HTR-8/SVneo (cell line): ENCODE measurements around the gene SORCS1.

Experiments used
- DNase-seq: peaks from one replicate; pipeline ENCODE4 v3.0.0; 2011; ENCODE audit warnings: low spot score, mixed read lengths; ENCODE audit not compliant: insufficient read length
- FAIRE-seq: peaks from 2 replicates; lab custom pipeline; 2011; peaks lifted over from hg19 to GRCh38; lab: Jason Lieb, UNC

Gene SORCS1

GRCh38 chr10:106636766-106637491 is 527.6 kb downstream of the SORCS1 start:
- FAIRE-seq: no peak
- no peak for DNase-seq

- DNase-seq (no peak), FAIRE-seq (no peak)
These were observed 528.6 kb downstream of the SORCS1 start for GRCh38 chr10:106635947-106636346.

DNA sequence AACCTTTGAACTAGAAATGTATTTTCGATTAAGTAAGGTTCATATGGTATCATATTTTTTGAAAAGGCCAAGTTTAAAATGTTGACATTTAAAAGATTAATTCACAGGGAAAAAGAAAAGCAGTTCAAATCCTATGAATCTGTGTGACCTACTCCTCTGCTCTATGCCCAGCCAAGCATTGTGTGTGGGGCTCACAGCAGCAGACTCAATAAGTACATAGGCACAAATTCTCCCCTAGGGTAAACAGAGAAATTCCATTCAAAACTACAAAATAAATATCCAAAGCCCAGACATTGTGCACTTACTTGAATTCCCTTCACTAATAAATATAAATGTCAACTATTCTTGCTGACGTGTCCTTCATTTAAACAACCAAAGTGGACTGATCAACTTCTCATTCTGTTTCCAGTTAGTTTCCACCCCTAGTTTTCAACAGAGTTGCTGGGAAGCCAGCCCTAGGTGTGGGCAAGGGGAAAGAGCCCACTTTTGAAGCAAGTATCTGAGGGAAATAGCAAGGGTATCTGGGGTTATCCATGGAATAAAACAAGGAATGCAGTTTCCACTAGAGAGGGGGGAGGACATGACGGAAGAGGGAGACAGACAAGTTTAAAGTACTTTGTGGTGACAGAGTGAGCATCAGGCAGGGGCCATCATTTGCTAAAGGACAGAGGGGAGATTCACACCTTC is 533.3 kb downstream of the SORCS1 start:
- FAIRE-seq (no peak), DNase-seq (no peak)

DNA sequence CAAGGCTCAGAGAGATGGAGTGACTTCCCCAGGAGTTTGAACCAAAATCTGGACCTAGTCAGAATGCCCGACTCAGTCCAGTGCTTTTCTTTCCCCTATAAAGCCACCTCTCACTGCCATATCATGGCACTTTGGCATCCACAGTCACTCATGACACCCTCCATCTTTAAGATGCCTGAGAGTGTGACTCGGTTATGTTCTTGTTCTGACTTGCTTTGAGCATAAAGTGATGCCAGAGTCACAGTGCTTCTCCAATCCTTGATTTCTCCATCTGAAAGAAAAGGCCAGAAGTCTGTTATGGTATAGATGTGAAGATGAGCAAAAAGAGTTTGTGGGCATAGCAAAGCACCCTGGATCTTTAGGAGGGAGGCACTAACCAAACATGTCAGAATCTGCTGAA is 538.1 kb downstream of the SORCS1 start:
- FAIRE-seq (no peak), DNase-seq (no peak)

GRCh38 chr10:106625751-106626150 is 538.8 kb downstream of the SORCS1 start:
- no peak for FAIRE-seq
- no peak for DNase-seq

DNA sequence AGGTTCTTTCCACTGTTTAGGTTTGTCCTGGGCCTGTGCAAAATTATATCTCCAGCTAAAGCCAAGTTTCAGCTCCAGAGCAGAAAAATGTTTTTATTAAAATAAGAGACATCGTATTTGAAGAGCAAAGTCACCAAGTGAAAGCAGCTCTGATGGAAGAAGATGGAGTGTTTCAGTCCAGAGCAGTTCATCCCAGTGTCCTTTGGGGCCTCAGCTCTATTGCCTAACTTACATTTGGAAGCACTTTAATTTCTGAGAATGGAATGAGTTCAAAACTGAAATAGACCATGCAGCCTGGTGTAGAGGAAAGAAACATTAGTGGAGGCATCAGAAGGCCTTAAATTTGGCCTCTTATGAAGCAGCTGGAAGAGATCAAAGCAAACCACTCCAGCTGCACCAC is 545.2 kb downstream of the SORCS1 start:
- FAIRE-seq (no peak), DNase-seq (no peak)

DNA sequence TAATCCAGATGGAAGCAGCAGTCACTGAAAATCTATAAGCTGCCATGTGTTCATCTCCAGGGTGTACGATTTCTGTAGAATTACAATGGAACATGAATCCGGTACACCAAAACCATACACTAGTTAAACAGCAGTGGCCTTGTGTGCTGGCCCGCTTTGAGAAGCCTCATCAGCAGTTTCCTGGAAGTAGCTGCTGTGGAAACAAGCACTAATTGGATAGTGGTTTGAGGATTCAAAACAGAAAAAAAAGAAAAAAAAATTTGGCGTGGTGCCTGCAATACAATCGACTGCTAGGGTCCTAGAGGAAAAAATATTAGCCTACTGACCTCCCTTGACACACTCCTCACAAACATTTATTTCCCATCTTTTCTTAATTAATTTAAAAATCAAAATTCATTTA is 545.9 kb downstream of the SORCS1 start:
- no peak for FAIRE-seq

GRCh38 chr10:106615081-106615480 is 549.4 kb downstream of the SORCS1 start:
- no peak for FAIRE-seq
- no peak for DNase-seq

More for the DNA sequence above, 545.9 kb downstream of the SORCS1 start:
- no peak for DNase-seq

- FAIRE-seq: no peak
- DNase-seq: no peak
These were observed 550.2 kb downstream of the SORCS1 start for GRCh38 chr10:106614293-106614692.

- no peak for FAIRE-seq
- no peak for DNase-seq
These were observed 552.1 kb downstream of the SORCS1 start for GRCh38 chr10:106612381-106612780.

DNA sequence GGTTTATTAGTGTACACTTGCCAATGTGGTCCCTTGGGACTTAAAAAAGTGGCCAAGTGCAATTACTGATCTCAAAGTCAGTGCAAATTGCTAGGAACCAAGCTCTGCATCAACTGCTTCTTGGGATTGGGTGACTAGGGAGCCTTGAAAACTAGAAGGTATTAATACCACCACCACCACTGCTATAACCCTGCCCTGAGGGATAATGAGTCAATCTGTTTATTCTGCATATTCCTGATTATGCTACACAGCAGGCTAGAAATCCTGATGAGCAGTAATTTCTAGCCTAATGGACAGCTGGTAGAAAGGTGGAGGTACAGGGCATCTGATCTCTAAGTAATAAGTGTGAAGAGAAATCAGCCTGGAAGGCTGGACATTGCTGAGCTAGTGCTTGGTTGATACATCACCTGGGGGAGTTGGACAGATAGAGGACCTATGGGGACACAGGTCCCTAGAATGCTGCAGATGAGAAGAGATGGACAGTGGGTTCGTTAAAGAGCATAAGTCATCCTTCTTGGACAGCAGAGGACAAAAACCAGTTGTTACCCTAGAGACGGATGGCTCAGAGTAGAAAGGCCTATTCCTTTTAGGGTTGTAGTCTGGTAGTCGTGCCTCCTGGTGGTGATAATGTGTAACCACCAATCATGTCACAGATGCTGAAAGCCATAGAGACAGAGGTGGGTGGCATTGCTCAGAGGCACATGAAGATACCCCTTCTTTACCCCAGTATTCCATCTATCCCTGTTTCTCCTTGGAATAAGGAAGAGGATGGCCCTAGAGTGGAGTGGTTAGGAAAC is 554.8 kb downstream of the SORCS1 start:
- DNase-seq (no peak), FAIRE-seq (no peak)

DNA sequence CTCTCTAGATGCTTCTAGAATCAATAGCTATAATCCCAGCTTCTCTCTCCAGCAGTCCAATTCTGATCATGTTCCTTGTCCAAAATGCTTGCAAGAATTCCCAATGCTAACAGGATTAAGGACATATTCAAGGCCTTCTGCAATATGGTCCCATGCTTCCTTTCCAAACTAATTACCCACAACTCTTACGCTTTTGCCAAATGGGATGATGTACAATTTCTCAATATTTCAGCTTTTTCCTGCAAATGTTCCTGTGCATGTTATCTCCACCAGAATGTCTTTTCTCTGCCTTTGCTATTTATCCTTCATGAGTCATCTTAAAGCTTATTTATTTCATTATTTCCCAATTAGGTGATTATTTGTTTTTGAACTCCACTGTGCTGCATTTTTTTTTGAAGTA is 556.4 kb downstream of the SORCS1 start:
- no peak for FAIRE-seq
- no peak for DNase-seq

- FAIRE-seq (no peak), DNase-seq (no peak)
These were observed 569.2 kb downstream of the SORCS1 start for GRCh38 chr10:106595281-106595680.

- FAIRE-seq: no peak
- no peak for DNase-seq
These were observed 570.6 kb downstream of the SORCS1 start for GRCh38 chr10:106593876-106594275.

- no peak for DNase-seq
- no peak for FAIRE-seq
These were observed 572.1 kb downstream of the SORCS1 start for GRCh38 chr10:106592396-106592795.

DNA sequence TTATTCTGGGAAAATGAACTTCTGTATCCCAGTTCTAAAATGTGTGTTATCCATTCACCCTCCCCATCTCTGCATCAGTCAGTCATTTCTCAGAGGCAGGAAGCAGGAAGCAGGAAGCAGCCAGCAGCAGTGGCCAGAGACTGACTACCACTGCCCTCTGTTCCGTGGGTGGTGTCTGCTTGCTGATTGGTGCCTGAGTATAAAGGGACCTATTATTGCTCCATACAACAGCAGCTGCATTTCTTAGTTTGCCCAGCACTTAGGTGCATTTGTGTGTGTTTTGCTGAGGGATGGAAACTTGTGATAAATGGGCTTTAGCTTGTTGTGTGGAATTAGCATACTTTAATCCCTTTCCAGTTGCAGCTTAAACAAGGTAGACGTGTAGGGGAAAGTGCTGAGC is 582.2 kb downstream of the SORCS1 start:
- FAIRE-seq: no peak

GRCh38 chr10:106577756-106578155 is 586.8 kb downstream of the SORCS1 start:
- DNase-seq (no peak), FAIRE-seq (no peak)

More for the DNA sequence above, 582.2 kb downstream of the SORCS1 start:
- DNase-seq: no peak

DNA sequence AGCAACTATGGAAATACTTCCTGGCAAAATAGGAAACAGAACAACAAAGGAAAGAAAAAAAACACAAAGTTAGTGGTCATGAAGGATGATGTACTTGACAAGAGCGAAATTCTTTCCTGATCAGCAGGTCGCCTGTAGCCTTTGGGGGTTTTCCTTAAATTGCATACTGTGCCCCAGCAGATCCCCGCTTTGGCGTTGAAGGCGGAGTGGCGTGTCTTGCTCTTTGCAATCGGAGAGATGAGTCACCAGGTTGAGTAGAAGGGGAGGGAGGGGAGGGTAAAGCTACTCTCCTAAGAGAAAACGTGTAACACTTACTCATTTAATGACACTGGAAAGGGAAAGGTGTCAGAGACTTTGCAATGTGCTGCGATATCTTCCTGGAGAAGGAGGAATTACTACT is 587.2 kb downstream of the SORCS1 start:
- FAIRE-seq (no peak), DNase-seq (no peak)

DNA sequence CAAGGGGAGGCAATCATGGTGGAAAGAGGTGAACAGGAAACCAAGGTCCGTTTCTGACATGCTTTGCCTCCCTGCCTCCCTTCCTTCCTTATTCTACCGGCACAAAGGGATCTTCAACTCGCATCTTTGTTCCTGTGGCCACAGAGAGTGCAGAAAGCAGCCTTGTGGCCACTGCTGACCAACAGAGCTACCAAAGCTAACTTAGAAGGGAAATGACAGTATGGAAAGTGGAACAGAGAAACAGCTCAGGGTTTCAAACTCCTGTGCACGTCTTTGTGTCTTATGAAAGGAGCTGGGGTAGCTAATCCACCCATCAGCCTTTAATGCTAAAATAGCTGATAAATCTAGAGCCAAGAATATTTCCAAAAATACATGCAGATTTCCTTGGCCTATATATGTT is 588.0 kb downstream of the SORCS1 start:
- FAIRE-seq: no peak

DNA sequence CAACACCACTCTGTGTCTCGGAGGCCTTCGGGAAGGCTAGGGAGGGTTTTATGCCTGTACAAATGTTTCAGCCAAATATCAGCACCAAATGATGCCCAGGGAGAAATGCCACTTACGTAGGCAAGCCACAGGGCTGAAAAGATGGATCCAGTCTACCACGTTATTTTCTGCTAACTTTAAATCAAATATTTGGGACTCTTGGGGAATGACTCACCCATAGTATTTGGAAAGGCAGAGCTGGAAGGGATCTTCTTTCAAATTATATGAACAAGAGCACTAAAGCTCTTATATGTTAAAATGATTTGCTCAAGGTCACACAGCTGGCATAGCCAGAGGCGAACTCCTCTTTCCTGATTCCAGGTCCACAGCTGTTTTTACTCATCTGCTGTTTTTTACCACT is 591.4 kb downstream of the SORCS1 start:
- FAIRE-seq (no peak), DNase-seq (no peak)

More for the DNA sequence above, 588.0 kb downstream of the SORCS1 start:
- DNase-seq: no peak
